HepG2 (cell line): ENCODE data around the gene LGR6. TPM values are rescaled to one million over a fixed set of nuclear protein-coding genes. Genes with fewer than 3 reads are reported as not detected.

Experiments
- HNF4A ChIP-seq: sonication (generic); formaldehyde crosslinking; IDR thresholded peaks from 2 replicates; pipeline ENCODE4 v1.4.0; 2020; ENCODE audit warnings: missing genetic modification reagents
- RFXANK ChIP-seq: IDR thresholded peaks from 2 replicates; pipeline ENCODE4 v1.6.1; 2016
- SNAI1 ChIP-seq: sonication (generic); formaldehyde crosslinking; IDR thresholded peaks from 2 replicates; pipeline ENCODE4 v1.5.0; 2020; ENCODE audit warnings: mild to moderate bottlenecking, missing genetic modification reagents, borderline replicate concordance
- ZNF670 ChIP-seq: sonication (generic); formaldehyde crosslinking; IDR thresholded peaks from 2 replicates; pipeline ENCODE4 v1.8.0; 2022; ENCODE audit warnings: mild to moderate bottlenecking, missing genetic modification reagents, borderline replicate concordance
- polyA plus RNA-seq, 8 experiments: library from polyadenylated mRNA; depleted of rRNA in 3 of 8; stranded (reverse) in 7 of 8; unstranded in 1 of 8; fragments of >200 nt; fragmentation: Illumina TruSeq in 4 of 8; extraction: Trizol in 4 of 8; gene quantifications; 2 replicates each; pipeline versions ENCODE4 v1.2.1 to v1.2.3, GENCODE V29; 2011 to 2016; ENCODE audit warnings: low read depth in 4 of 8, missing spikeins in 1 of 8, mixed read lengths in 1 of 8; ENCODE audit not compliant: insufficient read depth in 1 of 8
- total RNA-seq, 5 experiments: library from RNA; depleted of rRNA; stranded (reverse); fragments of >200 nt; fragmentation: Illumina TruSeq; extraction: Trizol; gene quantifications; 2 replicates each; pipeline ENCODE4 v1.2.3, GENCODE V29; 2016; ENCODE audit warnings: low read depth in 1 of 5
- TF ChIP-seq, protein P1 (sequence below): sonication (generic); formaldehyde crosslinking; IDR thresholded peaks from 2 replicates; pipeline ENCODE4 v1.5.0; 2020; ENCODE audit warnings: mild to moderate bottlenecking, missing genetic modification reagents, borderline replicate concordance
- TF ChIP-seq, protein P2 (sequence below): sonication (generic); formaldehyde crosslinking; IDR thresholded peaks from 2 replicates; pipeline ENCODE4 v1.4.0; 2020; ENCODE audit warnings: missing genetic modification reagents

LGR6 gene
- total and polyA plus RNA-seq, 2 of the 13 experiments (the other 11 are each of a cell fraction or from before 2014, with no cell fraction given): 0.07 TPM; not detected in 1

- no peak for TF ChIP-seq SNAI1
- TF ChIP-seq, protein P1, sequence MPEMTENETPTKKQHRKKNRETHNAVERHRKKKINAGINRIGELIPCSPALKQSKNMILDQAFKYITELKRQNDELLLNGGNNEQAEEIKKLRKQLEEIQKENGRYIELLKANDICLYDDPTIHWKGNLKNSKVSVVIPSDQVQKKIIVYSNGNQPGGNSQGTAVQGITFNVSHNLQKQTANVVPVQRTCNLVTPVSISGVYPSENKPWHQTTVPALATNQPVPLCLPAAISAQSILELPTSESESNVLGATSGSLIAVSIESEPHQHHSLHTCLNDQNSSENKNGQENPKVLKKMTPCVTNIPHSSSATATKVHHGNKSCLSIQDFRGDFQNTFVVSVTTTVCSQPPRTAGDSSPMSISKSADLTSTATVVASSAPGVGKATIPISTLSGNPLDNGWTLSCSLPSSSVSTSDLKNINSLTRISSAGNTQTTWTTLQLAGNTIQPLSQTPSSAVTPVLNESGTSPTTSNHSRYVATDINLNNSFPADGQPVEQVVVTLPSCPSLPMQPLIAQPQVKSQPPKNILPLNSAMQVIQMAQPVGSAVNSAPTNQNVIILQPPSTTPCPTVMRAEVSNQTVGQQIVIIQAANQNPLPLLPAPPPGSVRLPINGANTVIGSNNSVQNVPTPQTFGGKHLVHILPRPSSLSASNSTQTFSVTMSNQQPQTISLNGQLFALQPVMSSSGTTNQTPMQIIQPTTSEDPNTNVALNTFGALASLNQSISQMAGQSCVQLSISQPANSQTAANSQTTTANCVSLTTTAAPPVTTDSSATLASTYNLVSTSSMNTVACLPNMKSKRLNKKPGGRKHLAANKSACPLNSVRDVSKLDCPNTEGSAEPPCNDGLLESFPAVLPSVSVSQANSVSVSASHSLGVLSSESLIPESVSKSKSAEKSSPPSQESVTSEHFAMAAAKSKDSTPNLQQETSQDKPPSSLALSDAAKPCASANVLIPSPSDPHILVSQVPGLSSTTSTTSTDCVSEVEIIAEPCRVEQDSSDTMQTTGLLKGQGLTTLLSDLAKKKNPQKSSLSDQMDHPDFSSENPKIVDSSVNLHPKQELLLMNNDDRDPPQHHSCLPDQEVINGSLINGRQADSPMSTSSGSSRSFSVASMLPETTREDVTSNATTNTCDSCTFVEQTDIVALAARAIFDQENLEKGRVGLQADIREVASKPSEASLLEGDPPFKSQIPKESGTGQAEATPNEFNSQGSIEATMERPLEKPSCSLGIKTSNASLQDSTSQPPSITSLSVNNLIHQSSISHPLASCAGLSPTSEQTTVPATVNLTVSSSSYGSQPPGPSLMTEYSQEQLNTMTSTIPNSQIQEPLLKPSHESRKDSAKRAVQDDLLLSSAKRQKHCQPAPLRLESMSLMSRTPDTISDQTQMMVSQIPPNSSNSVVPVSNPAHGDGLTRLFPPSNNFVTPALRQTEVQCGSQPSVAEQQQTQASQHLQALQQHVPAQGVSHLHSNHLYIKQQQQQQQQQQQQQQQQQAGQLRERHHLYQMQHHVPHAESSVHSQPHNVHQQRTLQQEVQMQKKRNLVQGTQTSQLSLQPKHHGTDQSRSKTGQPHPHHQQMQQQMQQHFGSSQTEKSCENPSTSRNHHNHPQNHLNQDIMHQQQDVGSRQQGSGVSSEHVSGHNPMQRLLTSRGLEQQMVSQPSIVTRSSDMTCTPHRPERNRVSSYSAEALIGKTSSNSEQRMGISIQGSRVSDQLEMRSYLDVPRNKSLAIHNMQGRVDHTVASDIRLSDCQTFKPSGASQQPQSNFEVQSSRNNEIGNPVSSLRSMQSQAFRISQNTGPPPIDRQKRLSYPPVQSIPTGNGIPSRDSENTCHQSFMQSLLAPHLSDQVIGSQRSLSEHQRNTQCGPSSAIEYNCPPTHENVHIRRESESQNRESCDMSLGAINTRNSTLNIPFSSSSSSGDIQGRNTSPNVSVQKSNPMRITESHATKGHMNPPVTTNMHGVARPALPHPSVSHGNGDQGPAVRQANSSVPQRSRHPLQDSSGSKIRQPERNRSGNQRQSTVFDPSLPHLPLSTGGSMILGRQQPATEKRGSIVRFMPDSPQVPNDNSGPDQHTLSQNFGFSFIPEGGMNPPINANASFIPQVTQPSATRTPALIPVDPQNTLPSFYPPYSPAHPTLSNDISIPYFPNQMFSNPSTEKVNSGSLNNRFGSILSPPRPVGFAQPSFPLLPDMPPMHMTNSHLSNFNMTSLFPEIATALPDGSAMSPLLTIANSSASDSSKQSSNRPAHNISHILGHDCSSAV (CRISPR knock-in tag): no peak
- no peak for TF ChIP-seq RFXANK (CRISPR knock-in tag)
- TF ChIP-seq, protein P2, sequence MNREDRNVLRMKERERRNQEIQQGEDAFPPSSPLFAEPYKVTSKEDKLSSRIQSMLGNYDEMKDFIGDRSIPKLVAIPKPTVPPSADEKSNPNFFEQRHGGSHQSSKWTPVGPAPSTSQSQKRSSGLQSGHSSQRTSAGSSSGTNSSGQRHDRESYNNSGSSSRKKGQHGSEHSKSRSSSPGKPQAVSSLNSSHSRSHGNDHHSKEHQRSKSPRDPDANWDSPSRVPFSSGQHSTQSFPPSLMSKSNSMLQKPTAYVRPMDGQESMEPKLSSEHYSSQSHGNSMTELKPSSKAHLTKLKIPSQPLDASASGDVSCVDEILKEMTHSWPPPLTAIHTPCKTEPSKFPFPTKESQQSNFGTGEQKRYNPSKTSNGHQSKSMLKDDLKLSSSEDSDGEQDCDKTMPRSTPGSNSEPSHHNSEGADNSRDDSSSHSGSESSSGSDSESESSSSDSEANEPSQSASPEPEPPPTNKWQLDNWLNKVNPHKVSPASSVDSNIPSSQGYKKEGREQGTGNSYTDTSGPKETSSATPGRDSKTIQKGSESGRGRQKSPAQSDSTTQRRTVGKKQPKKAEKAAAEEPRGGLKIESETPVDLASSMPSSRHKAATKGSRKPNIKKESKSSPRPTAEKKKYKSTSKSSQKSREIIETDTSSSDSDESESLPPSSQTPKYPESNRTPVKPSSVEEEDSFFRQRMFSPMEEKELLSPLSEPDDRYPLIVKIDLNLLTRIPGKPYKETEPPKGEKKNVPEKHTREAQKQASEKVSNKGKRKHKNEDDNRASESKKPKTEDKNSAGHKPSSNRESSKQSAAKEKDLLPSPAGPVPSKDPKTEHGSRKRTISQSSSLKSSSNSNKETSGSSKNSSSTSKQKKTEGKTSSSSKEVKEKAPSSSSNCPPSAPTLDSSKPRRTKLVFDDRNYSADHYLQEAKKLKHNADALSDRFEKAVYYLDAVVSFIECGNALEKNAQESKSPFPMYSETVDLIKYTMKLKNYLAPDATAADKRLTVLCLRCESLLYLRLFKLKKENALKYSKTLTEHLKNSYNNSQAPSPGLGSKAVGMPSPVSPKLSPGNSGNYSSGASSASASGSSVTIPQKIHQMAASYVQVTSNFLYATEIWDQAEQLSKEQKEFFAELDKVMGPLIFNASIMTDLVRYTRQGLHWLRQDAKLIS (CRISPR knock-in tag): no peak
- no peak for TF ChIP-seq HNF4A (CRISPR knock-in tag)
- no peak for TF ChIP-seq ZNF670 (CRISPR knock-in tag)
Observed at GRCh38 chr1:202367271-202367670, 173.7 kb downstream of the LGR6 start (continued).

Other genes with a start within 250 kb of the LGR6 start
- gene LMOD1, start 247.3 kb upstream of the LGR6 start, total RNA-seq (2016; rRNA removed; fragmentation: Illumina TruSeq; extraction: Trizol): not detected in 2 replicates
- gene LMOD1, start 247.3 kb upstream of the LGR6 start, polyA plus RNA-seq (2011; rRNA removed): not detected in 2 replicates
- gene TIMM17A, start 238.3 kb upstream of the LGR6 start, total RNA-seq (2016; rRNA removed; fragmentation: Illumina TruSeq; extraction: Trizol): 97.8 and 115 TPM in 2 replicates
- gene TIMM17A, start 238.3 kb upstream of the LGR6 start, polyA plus RNA-seq (2011; rRNA removed): 41.2 and 50.8 TPM in 2 replicates
- 38.4 and 39.5 TPM in 2 replicates for gene RNPEP, start 211.2 kb upstream of the LGR6 start, total RNA-seq (2016; rRNA removed; fragmentation: Illumina TruSeq; extraction: Trizol)
- gene RNPEP, start 211.2 kb upstream of the LGR6 start, polyA plus RNA-seq (2011; rRNA removed): 18.1 and 20.6 TPM in 2 replicates
- 7.9 and 11.5 TPM in 2 replicates for gene ELF3, start 183.2 kb upstream of the LGR6 start, total RNA-seq (2016; rRNA removed; fragmentation: Illumina TruSeq; extraction: Trizol)
- 55.1 and 85.6 TPM in 2 replicates for gene ELF3, start 183.2 kb upstream of the LGR6 start, polyA plus RNA-seq (2011; rRNA removed)
- gene GPR37L1, start 70.9 kb upstream of the LGR6 start, total RNA-seq (2016; rRNA removed; fragmentation: Illumina TruSeq; extraction: Trizol): not detected in 2 replicates
- 0.12 and 0.13 TPM in 2 replicates for gene GPR37L1, start 70.9 kb upstream of the LGR6 start, polyA plus RNA-seq (2011; rRNA removed)
- gene ARL8A, start 49.1 kb upstream of the LGR6 start, total RNA-seq (2016; rRNA removed; fragmentation: Illumina TruSeq; extraction: Trizol): 2.2 and 2.7 TPM in 2 replicates
- 18.8 and 23.4 TPM in 2 replicates for gene ARL8A, start 49.1 kb upstream of the LGR6 start, polyA plus RNA-seq (2011; rRNA removed)
- gene PTPN7, start 33.2 kb upstream of the LGR6 start, total RNA-seq (2016; rRNA removed; fragmentation: Illumina TruSeq; extraction: Trizol): not detected in 2 replicates
- 0.05 TPM in 1 of 2 replicates, not detected in the other for gene PTPN7, start 33.2 kb upstream of the LGR6 start, polyA plus RNA-seq (2011; rRNA removed)
- gene UBE2T, start 148.1 kb downstream of the LGR6 start, total RNA-seq (2016; rRNA removed; fragmentation: Illumina TruSeq; extraction: Trizol): 95.2 and 130 TPM in 2 replicates
- 58.9 and 80.8 TPM in 2 replicates for gene UBE2T, start 148.1 kb downstream of the LGR6 start, polyA plus RNA-seq (2011; rRNA removed)
- gene PPP1R12B, start 154.9 kb downstream of the LGR6 start, total RNA-seq (2016; rRNA removed; fragmentation: Illumina TruSeq; extraction: Trizol): 5.0 and 12.0 TPM in 2 replicates
- gene PPP1R12B, start 154.9 kb downstream of the LGR6 start, polyA plus RNA-seq (2011; rRNA removed): 12.0 and 13.6 TPM in 2 replicates